HG03159 (cell line): ENCODE measurements around the gene DYRK1A.

Experiments
- ATAC-seq: cut with Tn5 transposase; IDR thresholded peaks from one replicate; pipeline ENCODE4 v1.9.1; 2021; ENCODE audit warnings: mild to moderate bottlenecking, moderate library complexity; ENCODE audit not compliant: unreplicated experiment

DYRK1A gene

DNA sequence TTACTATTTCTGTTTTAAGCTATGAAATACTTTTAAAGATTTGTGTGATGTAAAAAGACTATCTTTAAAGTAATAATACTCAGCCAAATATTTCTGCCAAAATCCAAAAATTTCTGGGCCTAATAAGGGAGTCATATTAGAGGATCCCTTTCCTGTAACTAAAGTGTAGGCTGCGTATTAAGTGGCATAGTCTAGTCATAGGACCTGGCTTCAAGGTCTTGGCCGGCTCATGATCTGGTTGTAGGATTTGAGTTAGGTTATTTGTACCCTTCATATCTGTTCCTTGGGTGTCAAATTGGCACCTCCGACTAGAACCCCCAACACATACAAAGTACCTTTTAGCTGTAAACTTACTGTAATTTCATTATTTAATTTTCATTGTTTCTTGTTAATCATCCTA, 107.8 kb downstream of the DYRK1A start:
- no peak for ATAC-seq

DNA sequence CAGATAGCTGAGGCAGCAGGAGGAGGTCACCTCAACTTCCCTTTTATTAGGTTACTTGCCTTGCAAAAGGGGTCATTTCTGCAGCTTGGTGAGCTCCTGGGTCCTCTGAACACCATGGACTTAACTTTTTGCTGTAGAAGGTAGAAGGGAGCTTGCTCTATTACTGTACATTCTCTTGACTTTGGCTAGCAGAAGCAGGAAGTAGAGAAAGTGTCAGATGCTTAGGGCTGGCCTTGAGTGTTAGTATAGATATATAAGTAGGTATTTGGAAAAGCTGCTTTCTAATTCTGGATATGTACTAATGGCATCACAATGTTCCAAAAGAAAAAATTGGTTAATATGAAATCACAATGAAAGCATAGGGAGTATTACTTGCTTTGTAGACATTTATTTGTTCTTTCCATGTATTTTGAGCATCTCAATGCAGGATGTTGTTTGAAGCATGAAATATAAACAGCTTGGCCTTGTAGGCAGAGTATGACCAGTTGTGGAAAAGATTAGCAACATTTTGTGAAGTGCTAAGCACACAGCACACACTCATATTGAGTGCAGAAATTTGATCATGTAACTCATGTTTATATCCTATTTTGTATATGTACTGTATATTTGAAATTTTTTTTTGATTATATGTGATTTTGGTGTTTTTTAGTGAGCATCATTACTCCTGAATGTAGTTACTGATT, 108.8 kb downstream of the DYRK1A start:
- no peak for ATAC-seq

DNA sequence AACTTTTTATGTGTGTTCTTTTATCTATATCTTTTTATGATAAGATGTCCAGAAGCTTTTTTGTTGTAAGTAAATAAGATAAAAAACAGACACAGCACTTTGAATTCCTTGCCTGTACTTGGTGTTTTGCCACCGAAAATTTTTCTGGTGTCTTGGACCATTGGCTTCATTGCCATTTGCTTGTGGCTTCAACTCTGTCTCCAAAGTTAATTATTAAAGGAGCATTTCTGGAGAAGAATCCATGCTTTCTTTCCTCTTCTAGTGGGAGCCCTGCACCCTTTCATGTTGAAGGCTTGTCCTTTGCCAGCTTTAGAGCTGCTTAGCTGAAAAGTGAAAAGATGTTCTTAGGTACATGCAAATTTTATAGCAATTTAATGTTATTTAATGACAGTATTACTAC, 112.2 kb downstream of the DYRK1A start:
- ATAC-seq: no peak

DNA sequence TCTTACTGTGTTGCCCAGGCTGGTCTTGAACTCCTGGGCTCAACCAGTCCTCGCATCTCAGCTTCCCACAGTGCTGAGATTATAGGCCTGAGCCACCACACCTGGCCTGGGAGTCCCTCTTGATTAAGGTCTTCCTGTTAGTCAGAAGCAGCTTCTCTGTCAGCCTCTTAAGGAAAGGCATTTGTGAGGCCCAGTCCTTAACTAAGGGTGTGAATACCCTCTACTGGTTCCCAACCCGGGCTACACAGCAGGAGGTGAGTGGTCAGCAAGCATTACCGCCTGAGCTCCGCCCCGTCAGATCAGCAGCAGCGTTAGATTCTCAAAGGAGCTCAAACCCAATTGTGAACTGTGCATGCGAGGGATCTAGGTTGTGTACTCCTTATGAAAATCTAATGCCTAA, 117.2 kb downstream of the DYRK1A start:
- ATAC-seq: no peak

DNA sequence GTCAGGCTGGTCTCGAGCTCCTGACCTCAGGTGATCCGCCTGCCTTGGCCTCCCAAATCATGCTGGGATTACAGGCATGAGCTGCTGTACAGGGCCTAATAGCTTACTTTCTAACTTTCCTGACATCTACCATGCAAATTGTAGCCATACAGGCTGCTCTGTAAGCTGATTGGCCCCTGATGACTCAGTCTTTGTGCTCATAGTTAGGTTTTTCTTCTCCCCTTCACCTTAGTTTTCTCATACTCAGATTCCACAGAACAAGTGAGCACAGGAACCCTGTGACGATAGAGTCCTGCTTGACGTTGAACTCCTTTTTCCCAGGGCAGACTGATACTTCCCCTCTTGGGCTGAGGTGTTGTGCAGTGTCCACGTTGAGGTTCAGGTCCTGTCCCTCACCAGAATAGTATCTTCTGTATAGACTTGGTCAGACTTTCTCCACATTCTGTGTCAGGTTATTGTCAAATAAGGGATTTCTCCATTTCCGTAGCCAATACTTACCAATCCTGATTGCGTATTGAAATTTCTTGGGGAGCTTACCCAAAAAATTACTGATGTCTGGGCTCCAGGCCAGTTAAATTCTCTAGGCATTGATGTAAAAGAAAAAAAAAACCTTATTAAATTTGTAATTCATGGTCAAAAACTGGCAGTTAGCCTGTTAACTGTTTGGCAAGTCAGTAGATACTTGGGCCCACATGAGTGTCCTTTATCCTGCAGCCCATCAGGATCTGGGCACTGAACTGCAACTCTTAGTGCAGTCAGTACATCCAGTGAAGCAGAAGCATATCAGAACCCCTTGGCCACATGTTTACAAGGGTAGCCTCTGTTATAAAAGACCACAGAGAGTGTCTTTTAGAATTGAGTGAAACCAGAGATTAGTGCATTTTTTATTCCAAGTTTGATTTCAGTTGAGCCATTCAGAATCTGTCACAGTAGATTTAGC, 118.2 kb downstream of the DYRK1A start:
- ATAC-seq: no peak

DNA sequence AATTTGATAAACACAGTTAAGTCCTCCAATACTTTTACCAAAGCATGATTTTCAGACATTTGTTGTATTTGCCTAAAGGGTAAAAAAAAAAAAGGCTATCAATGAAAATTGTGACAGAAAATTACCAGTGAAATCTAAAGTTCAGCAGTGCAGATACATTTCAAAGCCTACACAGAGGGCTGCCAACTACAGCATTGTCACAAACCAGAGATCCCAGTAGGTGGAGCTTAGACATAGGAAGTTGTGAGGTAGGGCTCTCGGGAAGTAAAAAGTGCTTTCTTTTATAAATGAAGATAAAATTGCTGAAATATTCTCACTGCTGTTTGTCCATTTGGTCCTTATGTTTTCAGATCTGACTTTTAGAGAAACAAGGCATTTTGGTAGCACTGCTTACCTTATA, 123.0 kb downstream of the DYRK1A start:
- ATAC-seq: no peak

DNA sequence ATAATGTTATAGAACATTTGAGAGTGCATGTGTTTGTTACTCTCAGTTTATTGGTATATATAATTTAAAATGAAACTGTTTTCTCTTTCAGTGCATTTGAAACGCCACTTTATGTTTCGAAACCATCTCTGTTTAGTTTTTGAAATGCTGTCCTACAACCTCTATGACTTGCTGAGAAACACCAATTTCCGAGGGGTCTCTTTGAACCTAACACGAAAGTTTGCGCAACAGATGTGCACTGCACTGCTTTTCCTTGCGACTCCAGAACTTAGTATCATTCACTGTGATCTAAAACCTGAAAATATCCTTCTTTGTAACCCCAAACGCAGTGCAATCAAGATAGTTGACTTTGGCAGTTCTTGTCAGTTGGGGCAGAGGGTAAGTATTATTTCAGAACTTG, 123.5 kb downstream of the DYRK1A start:
- ATAC-seq: no peak

DNA sequence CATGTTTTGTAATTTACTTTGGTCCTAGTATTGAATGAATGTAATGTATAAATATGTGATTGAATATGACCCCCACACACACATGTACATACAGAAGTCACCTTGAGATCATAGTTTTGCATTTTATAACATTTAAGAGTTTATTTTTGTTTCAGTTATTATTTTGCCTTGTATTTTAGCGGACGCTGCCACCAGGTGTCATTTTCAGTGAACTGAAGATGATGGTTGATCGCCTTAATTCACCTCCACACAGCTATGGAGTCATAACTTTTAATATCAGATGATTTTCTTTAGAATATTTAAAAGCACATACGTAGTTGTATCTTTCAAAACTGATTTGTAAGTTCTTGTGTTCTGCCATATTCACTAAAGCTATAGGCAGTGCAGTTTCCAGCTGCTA, 130.4 kb downstream of the DYRK1A start:
- ATAC-seq: no peak

DNA sequence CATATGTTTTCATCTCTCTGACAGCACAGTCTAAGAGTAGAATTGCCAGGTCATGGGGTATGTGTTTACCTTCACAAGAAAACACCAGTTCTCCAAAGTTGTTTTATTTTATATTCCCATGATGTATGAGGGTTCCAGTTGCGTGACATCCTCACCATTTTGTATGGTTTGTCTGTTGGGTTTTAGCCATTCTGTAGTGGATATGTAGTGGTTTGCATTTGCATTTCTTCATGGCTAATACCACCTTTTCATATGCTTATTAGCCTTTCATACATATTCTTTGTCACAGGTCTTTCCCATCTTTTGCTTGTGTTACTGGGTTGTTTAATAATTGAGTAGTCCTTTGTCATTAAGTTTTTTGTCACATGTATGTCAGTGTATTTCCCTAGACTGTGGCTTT, 132.1 kb downstream of the DYRK1A start:
- ATAC-seq: no peak

DNA sequence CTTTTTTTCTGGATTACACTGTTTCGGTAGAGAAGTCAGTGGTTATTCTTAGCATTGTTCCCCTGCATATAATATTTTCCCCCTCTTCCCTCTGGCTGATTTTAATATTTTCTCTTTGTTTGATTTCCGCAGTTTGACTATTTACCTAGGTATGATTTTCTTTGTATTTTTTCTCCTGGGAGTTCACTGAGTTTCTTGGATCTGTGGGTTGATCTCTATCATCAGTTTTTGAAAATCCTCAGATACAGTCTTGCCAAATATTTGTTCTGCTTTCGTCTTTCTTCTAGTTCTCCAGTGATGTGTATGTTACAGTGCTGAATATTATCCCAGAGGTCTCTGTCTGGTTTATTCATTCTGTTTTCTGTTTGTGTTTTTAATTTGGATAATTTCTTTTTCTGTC, 136.4 kb downstream of the DYRK1A start:
- no peak for ATAC-seq

DNA sequence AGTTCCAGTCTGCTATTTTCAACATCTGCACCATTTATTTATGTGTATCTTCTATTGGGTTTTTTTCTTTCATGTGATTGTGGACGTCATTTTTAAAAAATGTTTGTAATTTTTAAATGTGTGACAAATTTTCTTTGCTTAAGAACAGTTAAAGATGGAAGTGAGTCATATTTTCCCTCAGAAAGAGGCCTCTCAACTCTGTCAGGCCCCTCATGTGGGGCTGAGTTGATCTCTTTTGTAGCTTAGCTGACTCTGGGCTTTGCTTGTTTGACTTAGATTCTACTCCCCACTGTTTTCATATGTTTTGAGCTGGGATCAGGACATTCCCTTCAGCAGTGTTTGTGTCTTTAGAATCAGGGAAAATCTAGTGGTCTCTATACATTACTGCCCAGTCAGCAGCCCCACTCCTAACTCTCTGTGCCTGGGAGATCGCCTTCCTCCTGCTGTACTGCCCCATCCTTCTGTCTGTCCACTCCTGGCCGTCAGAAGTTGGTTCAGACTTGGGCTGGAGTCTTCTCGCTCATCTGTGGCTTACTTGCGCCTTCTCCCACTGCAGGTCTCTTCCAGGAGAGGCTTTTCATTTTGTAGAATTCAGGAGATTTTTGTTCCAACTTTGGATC, 137.4 kb downstream of the DYRK1A start:
- no peak for ATAC-seq

DNA sequence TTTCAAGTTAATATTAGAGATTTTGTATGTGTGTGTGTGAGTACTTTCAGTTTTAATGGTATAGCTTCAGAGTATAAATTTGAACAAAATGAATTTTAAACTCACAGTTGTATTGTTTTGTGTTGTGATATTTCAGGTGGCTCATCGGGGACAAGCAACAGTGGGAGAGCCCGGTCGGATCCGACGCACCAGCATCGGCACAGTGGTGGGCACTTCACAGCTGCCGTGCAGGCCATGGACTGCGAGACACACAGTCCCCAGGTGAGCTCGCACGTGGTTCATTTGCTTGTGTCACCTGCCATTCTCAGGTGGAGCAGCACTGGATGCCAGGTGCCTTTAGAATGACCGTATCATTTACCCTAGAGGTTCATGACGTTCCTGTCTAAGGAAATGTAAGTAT, 139.4 kb downstream of the DYRK1A start:
- ATAC-seq: no peak

DNA sequence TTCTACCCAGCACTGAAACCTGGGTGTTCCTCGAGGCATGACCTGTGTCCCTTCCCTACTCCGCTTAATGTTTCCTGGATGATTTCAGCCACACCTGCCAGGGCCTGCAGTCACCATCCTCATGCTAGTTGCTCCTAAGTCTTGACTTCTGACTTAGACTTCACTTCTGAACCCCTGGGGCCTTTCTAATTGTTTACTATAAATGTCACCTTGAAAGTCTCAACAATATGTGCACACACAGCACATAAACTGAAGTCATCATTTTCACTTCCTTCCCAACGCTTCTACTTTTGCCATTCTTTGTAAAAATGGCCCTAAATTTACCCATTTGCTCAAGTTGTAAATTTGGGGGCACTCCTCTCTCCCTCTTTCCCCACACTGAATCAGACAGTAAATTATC, 141.1 kb downstream of the DYRK1A start:
- no peak for ATAC-seq

DNA sequence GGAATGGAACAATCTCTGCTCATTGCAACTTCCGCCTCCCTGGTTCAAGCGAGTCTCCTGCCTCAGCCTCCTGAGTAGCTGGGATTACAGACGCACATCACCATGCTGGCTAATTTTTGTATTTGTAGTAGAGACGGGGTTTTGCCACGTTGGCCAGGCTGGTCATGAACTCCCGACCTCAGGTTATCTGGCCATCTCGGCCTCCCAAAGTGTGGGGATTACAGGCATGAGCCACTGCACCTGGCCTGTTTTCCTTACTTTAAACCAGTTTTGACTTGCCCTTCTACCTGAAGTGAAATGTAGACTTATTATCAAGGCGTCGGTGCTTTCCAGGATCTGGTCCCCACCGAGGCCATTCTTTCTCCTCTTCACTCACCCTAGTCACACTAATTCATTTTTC, 141.8 kb downstream of the DYRK1A start:
- ATAC-seq: no peak

DNA sequence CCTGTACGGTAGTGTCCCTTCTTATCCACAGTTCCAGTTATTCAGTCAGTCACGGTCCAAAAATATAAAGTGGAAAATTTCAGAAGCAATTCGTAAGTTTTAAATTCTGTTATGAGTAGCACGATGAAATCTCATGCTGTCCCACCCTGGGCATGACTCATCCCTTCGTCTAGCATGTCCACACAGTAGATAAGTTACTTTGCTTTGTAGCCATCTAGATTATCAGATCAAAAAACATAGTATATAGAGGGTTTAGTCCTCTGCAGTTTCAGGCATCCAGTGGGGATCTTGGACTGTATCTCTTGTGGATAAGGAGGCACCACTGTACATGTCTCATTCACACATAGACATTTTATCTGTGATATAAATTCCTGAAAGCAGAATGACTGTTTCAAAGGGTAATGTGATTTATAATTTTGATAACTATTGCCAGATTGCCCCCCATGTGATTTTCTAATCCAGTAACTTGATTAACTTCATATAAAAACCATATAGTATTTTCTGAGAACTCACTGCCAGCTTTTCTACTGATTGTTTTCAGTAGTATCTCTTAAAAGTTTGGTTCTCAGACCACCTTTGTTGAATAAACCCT, 143.3 kb downstream of the DYRK1A start:
- no peak for ATAC-seq

DNA sequence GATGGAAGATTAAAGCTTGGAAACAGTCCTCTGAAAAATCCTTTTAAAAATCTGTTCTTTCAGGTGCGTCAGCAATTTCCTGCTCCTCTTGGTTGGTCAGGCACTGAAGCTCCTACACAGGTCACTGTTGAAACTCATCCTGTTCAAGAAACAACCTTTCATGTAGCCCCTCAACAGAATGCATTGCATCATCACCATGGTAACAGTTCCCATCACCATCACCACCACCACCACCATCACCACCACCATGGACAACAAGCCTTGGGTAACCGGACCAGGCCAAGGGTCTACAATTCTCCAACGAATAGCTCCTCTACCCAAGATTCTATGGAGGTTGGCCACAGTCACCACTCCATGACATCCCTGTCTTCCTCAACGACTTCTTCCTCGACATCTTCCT, 145.3 kb downstream of the DYRK1A start:
- ATAC-seq: no peak

DNA sequence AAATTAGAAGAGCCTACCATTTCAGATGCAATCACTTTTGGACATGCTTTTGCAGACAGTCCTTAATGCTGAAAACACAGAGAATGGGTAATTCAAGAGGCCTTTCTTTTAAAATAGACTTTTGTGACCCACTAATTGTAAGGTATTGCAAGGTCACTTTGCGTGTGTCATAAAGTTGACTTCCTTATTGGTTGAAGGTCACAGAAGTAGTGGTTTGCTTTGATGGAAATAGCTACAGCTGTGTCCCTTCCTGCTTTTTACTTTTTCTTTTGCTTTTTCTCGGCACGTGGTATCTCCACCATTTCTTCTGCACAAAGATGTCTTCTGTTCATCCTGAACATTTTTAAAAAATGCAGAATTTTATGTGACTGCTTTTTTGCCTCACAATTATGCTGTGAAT, 146.8 kb downstream of the DYRK1A start:
- ATAC-seq: no peak

DNA sequence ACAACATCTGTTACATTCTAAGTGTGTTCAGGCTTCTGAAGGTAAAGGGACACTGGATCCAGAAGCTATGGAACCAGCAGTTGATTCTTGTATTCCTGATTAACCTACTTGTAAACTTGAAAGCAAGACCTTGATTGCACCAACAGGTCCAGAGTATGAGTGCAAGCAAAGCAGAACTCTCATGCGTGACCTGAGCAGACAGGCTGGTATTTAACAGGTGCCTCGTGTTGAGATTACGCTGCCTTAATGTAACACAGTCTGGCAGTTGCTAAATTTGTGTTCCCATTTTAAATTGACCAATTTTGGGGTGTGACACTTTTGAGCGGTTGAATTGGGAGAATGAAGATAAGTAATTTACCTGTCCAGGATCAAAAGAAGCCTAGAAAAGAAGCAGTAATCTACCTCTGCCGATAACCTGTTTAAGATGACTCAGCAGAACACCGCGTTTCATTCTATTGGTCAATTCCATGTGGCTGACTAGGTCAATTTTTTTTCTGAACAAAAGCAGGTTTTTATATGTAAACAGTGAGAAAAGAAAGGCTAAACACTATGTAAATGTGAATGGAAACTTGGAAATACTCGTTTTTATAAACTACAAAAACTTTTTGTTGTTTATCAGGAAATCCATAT, 147.6 kb downstream of the DYRK1A start:
- ATAC-seq: no peak

DNA sequence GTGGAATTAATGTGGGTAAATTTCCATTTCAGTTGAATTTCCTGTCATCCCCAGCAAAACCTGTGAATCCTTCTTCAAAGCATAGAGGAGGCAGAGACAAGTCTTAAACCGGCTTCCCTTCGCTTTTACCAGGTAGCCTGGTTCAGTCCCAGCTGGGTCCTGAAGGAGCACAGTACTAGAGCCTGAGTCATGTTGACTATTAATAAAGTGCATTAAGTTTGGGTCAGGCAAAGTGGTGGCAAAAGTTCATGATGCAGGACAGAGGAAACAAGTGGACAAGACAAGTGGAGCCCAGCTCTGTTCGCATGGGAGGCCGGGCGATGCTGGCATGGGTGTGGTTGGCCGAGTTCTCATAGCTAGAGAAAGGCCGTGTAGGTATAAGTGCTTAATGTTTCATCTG, 150.4 kb downstream of the DYRK1A start:
- ATAC-seq: no peak

DNA sequence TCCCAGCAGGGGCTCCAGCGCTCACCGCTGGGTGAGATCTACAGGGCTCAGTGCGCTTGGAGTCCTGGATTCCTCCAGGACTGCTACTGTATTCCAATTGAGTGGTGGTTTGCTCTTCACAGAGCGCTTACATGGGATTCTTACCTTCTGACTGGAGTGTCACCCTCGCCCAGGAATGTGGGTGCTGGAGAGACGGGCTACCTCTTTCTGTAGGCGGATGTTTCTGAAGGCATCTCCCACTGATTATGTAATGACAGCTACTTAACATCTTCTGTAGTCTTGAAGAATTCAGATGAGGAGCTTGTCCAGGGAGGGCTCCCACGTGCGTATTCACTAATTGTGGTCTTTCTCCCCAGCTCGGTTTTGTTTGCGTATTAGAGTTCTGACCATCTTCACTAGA, 154.2 kb downstream of the DYRK1A start:
- ATAC-seq: no peak

DNA sequence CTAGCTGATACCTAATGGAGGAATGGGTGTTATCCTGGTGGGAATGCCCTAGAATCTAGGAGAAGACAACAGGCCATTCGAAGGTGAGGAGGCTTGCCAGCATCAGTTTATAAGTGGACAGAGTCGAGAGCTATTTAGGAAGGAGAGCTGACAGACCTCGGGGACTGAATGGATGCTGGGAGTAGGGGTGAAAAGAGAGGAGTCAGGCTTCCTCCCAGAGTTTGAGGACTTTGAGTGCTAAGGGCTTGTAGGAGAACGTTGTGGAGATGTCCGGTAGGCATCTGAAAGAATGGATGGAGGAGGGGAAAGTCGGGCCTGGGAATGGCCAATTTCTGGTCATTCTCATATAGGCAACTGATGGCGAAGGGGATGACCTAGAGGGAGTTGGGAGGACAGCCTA, 155.1 kb downstream of the DYRK1A start:
- no peak for ATAC-seq
